Measurements from ENCODE around the gene GALNT14. TPM values are rescaled to one million over a fixed set of nuclear protein-coding genes. Genes with fewer than 3 reads are reported as not detected.

The GALNT14 gene
- total RNA-seq, 1 donor from 2014 or later, result 1.7 TPM

DNA sequence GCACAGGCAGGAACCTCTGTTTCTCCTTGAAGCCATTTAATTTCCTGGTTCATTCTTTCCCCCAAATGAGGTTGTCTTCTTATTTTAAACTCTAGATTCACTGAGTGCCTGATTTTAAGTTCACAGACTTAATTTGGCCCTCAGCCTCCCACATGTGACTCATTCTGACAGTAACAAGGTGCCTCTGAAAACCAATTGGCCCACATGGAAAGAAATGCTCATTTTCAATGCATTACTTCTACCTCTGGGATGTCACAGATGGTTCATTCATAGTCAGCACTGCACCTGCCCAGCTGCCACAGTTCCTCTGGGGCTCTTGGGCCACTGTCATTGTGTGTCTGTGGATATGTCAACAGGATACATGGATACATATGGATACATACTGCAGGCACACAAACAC, 190.6 kb downstream of the GALNT14 start:
- TF ChIP-seq, protein P1, sequence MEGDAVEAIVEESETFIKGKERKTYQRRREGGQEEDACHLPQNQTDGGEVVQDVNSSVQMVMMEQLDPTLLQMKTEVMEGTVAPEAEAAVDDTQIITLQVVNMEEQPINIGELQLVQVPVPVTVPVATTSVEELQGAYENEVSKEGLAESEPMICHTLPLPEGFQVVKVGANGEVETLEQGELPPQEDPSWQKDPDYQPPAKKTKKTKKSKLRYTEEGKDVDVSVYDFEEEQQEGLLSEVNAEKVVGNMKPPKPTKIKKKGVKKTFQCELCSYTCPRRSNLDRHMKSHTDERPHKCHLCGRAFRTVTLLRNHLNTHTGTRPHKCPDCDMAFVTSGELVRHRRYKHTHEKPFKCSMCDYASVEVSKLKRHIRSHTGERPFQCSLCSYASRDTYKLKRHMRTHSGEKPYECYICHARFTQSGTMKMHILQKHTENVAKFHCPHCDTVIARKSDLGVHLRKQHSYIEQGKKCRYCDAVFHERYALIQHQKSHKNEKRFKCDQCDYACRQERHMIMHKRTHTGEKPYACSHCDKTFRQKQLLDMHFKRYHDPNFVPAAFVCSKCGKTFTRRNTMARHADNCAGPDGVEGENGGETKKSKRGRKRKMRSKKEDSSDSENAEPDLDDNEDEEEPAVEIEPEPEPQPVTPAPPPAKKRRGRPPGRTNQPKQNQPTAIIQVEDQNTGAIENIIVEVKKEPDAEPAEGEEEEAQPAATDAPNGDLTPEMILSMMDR (IDR thresholded peaks at IDR 0.05; ENCODE audit: unreplicated experiment), result no peak
- H3K27me3 Mint-ChIP-seq (ENCODE audit: low read depth), result peaks cover 18% of the 10 kb centered on the region
- H3K9me3 Mint-ChIP-seq, result peaks cover 10% of the 10 kb centered on the region
- H3K27ac Mint-ChIP-seq, result no peak overlapping the region
- no peaks in the 10 kb centered on the region for H3K36me3 Mint-ChIP-seq
- no peak for DNase-seq (ENCODE audit: low spot score in 2 of 2, unreplicated experiment in 2 of 2)
- no peak overlapping the region for H3K4me3 Mint-ChIP-seq
- no peaks in the 10 kb centered on the region for H3K4me1 Mint-ChIP-seq

GRCh38 chr2:30942419-30942818, 195.8 kb downstream of the GALNT14 start:
- no peaks in the 10 kb centered on the region for H3K4me1 Mint-ChIP-seq
- H3K27me3 Mint-ChIP-seq (ENCODE audit: low read depth), result peaks cover 40% of the 10 kb centered on the region
- no peaks in the 10 kb centered on the region for H3K36me3 Mint-ChIP-seq
- no peak overlapping the region for H3K4me3 Mint-ChIP-seq
- TF ChIP-seq, protein P1 (IDR thresholded peaks at IDR 0.05; ENCODE audit: unreplicated experiment), result no peak
- DNase-seq (ENCODE audit: low spot score in 2 of 2, unreplicated experiment in 2 of 2), result no peak
- H3K9me3 Mint-ChIP-seq, result peaks cover 10% of the 10 kb centered on the region
- H3K27ac Mint-ChIP-seq, result no peak overlapping the region

GRCh38 chr2:30940839-30941238, 197.4 kb downstream of the GALNT14 start:
- Mint-ChIP-seq H3K9me3 (no peaks in the 10 kb centered on the region), H3K27me3 (ENCODE audit: low read depth) (peaks cover 35% of the 10 kb centered on the region), H3K4me3 (no peak overlapping the region), H3K4me1 (no peaks in the 10 kb centered on the region), H3K27ac (no peak overlapping the region), H3K36me3 (no peaks in the 10 kb centered on the region)
- TF ChIP-seq, protein P1 (IDR thresholded peaks at IDR 0.05; ENCODE audit: unreplicated experiment), result no peak
- DNase-seq (ENCODE audit: low spot score in 2 of 2, unreplicated experiment in 2 of 2), result no peak

- H3K36me3 Mint-ChIP-seq, result no peaks in the 10 kb centered on the region
- TF ChIP-seq, protein P1 (IDR thresholded peaks at IDR 0.05; ENCODE audit: unreplicated experiment), result no peak
- H3K4me3 Mint-ChIP-seq, result no peak overlapping the region
- H3K4me1 Mint-ChIP-seq, result no peaks in the 10 kb centered on the region
- DNase-seq (ENCODE audit: low spot score in 2 of 2, unreplicated experiment in 2 of 2), result no peak
- peaks cover 35% of the 10 kb centered on the region for H3K27me3 Mint-ChIP-seq (ENCODE audit: low read depth)
- no peaks in the 10 kb centered on the region for H3K9me3 Mint-ChIP-seq
- H3K27ac Mint-ChIP-seq, result no peak overlapping the region
Measured at GRCh38 chr2:30939364-30939763, 198.9 kb downstream of the GALNT14 start.

GRCh38 chr2:30938196-30938595, 200.0 kb downstream of the GALNT14 start:
- no peak for DNase-seq (ENCODE audit: low spot score in 2 of 2, unreplicated experiment in 2 of 2)
- Mint-ChIP-seq H3K27ac (no peak overlapping the region), H3K36me3 (no peaks in the 10 kb centered on the region), H3K4me3 (no peak overlapping the region), H3K27me3 (ENCODE audit: low read depth) (peaks cover 34% of the 10 kb centered on the region), H3K4me1 (no peaks in the 10 kb centered on the region), H3K9me3 (no peaks in the 10 kb centered on the region)
- TF ChIP-seq, protein P1 (IDR thresholded peaks at IDR 0.05; ENCODE audit: unreplicated experiment), result no peak

DNA sequence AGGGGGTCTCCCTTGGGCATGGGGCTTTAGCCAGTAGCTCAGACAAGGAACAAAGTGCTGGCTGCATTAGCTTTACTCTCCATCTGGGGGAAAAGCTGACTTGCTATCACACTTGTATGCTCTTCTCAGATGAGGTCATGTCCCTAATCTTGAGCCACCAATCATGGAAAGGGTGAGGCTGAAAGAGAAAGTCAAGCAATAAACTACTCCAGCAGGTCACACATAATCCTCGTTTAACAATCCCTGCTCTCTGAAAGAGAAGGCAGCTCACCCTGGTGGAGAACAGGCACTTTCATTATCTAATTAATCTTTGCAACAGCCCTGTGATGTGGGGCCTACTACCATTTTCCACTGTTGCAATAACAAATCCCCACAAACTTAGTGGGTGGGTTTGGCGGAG, 201.3 kb downstream of the GALNT14 start:
- Mint-ChIP-seq H3K4me3 (no peak overlapping the region), H3K27ac (no peak overlapping the region), H3K9me3 (no peaks in the 10 kb centered on the region), H3K27me3 (ENCODE audit: low read depth) (peaks cover 24% of the 10 kb centered on the region), H3K4me1 (no peaks in the 10 kb centered on the region), H3K36me3 (no peaks in the 10 kb centered on the region)
- TF ChIP-seq, protein P1 (IDR thresholded peaks at IDR 0.05; ENCODE audit: unreplicated experiment), result no peak
- DNase-seq (ENCODE audit: low spot score in 2 of 2, unreplicated experiment in 2 of 2), result no peak

Data from mesothelial cell of epicardium (in vitro differentiated cells).